Vagina (tissue), 2 donors: ENCODE results near the gene ARHGAP24. TPM values are rescaled to one million over a fixed set of nuclear protein-coding genes. Genes with fewer than 3 reads are reported as not detected.

Experiments used
- DNase-seq, 2 donors: peaks; one replicate each; pipeline ENCODE4 v3.0.0-alpha.2; 2017; ENCODE audit errors: extremely low spot score in 2 of 2
- H3K27ac ChIP-seq: fragments of 200-600 bp; sonication (generic); one replicate; pipeline ENCODE4 v1.5.1; 2019
- H3K27me3 ChIP-seq: fragments of 200-600 bp; sonication (generic); one replicate; pipeline ENCODE4 v1.5.1; 2019
- H3K36me3 ChIP-seq, 2 donors: fragments of 200-600 bp; sonication (generic); one replicate each; pipeline ENCODE4 v1.5.1; 2017 to 2019
- H3K4me1 ChIP-seq: fragments of 200-600 bp; sonication (generic); one replicate; pipeline ENCODE4 v1.5.1; 2019
- H3K4me3 ChIP-seq, 2 donors: fragments of 200-600 bp; sonication (generic); 1 replicate in 1 of 2; 2 replicates in 1 of 2; pipeline ENCODE4 v1.5.1; 2016 to 2019
- H3K9me3 ChIP-seq: fragments of 200-600 bp; sonication (generic); one replicate; pipeline ENCODE4 v1.5.1; 2019
- CTCF ChIP-seq, 3 experiments: fragments of 450-650 bp in 2 of 3; fragments of 200-600 bp in 1 of 3; sonication (generic) in 1 of 3; IDR thresholded peaks; one replicate each; pipeline ENCODE4 v1.5.1; 2017 to 2019; ENCODE audit warnings: antibody characterized with exemption in 3 of 3, mild to moderate bottlenecking in 2 of 3, moderate library complexity in 2 of 3
- POLR2A ChIP-seq, 2 donors: fragments of 450-650 bp; IDR thresholded peaks; one replicate each; pipeline ENCODE4 v1.6.1; 2017; ENCODE audit warnings: antibody characterized with exemption in 2 of 2, mild to moderate bottlenecking in 2 of 2, moderate library complexity in 2 of 2
- POLR2AphosphoS5 ChIP-seq, 2 donors: sonication (generic); formaldehyde crosslinking; IDR thresholded peaks; one replicate each; pipeline ENCODE4 v1.9.0; 2017; ENCODE audit warnings: antibody characterized with exemption in 2 of 2, mild to moderate bottlenecking in 2 of 2, low read depth in 1 of 2; ENCODE audit not compliant: insufficient read depth in 1 of 2
- intact Hi-C: fragments of 100-400 bp; cut with DNase I; formaldehyde crosslinking; loops from one replicate; pipeline ENCODE4 v1.15.1; 2023
- total RNA-seq: library from RNA; depleted of rRNA; stranded (reverse); fragments of >200 nt; gene quantifications from one replicate; pipeline ENCODE4 v1.2.3, GENCODE V29; 2016

ARHGAP24 gene
- total RNA-seq, 1 donor from 2014 or later = 40.0 TPM

- Histone ChIP-seq H3K9me3 (no peaks in the 10 kb centered on the region), H3K27ac (no peak overlapping the region), H3K36me3 (no peaks in the 10 kb centered on the region), H3K27me3 (no peaks in the 10 kb centered on the region), H3K4me3 (no peak overlapping the region), H3K4me1 (peaks cover 7% of the 10 kb centered on the region)
- intact Hi-C loops = no loop called here
- TF ChIP-seq POLR2AphosphoS5 (IDR thresholded peaks at IDR 0.05; ENCODE audit: insufficient read depth in 1 of 2, low read depth in 1 of 2) = no peak
- TF ChIP-seq CTCF (IDR thresholded peaks at IDR 0.05) = no peak
- DNase-seq = no peak
Measured at GRCh38 chr4:85682391-85682790, 207.4 kb downstream of the ARHGAP24 start.

GRCh38 chr4:85684676-85685075 is 209.7 kb downstream of the ARHGAP24 start:
- H3K27ac ChIP-seq = no peak overlapping the region
- H3K9me3 ChIP-seq = no peaks in the 10 kb centered on the region
- TF ChIP-seq POLR2AphosphoS5 (IDR thresholded peaks at IDR 0.05; ENCODE audit: insufficient read depth in 1 of 2, low read depth in 1 of 2) (no peak), CTCF (IDR thresholded peaks at IDR 0.05) (no peak), POLR2A (IDR thresholded peaks at IDR 0.05) (no peak)
- intact Hi-C loops = no loop called here
- no peaks in the 10 kb centered on the region for H3K36me3 ChIP-seq
- H3K4me3 ChIP-seq = no peak overlapping the region
- H3K4me1 ChIP-seq = peaks cover 7% of the 10 kb centered on the region
- no peaks in the 10 kb centered on the region for H3K27me3 ChIP-seq
- DNase-seq = no peak

GRCh38 chr4:85686398-85686797 is 211.4 kb downstream of the ARHGAP24 start:
- no peak for DNase-seq
- Histone ChIP-seq H3K27ac (no peak overlapping the region), H3K36me3 (no peaks in the 10 kb centered on the region), H3K4me1 (peaks cover 5% of the 10 kb centered on the region), H3K4me3 (no peak overlapping the region), H3K27me3 (no peaks in the 10 kb centered on the region), H3K9me3 (no peaks in the 10 kb centered on the region)
- intact Hi-C loops = no loop called here
- TF ChIP-seq POLR2AphosphoS5 (IDR thresholded peaks at IDR 0.05; ENCODE audit: insufficient read depth in 1 of 2, low read depth in 1 of 2) (no peak), POLR2A (IDR thresholded peaks at IDR 0.05) (no peak), CTCF (IDR thresholded peaks at IDR 0.05) (no peak)

DNA sequence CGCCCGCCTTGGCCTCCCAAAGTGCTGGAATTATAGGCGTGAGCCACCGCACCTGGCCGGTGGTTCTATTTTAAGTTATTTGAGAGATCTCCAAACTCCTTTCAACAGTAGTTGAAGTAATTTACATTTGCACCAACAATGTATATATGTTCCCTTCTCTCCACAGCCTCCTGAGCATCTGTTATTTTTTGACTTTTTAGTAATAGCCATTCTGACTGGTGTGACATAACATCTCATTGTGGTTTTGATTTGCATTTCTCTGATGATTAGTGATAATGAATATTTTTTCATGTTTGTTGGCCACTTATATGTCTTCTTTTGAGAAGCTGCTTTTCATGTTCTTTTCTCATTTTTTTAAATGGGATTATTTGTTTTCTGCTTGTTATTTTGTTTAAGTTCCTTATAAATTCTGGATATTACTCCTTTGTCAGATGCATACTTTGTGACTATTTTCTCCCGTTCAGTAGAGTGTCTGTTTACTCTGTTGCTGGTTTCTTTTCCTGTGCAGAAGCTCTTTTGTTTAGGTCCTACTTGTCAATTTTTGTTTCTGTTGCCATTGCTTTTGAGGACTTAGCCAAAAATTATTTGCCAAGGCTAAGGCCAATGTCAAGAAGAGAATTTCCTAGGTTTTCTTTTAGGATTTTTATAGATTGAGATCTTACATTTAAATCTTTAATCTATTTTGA is 213.2 kb downstream of the ARHGAP24 start:
- H3K27me3 ChIP-seq = no peaks in the 10 kb centered on the region
- intact Hi-C loops = no loop called here
- no peaks in the 10 kb centered on the region for H3K4me1 ChIP-seq
- no peaks in the 10 kb centered on the region for H3K36me3 ChIP-seq
- H3K27ac ChIP-seq = no peak overlapping the region
- TF ChIP-seq CTCF (IDR thresholded peaks at IDR 0.05) (no peak), POLR2A (IDR thresholded peaks at IDR 0.05) (no peak), POLR2AphosphoS5 (IDR thresholded peaks at IDR 0.05; ENCODE audit: insufficient read depth in 1 of 2, low read depth in 1 of 2) (no peak)
- no peaks in the 10 kb centered on the region for H3K9me3 ChIP-seq
- no peak for DNase-seq
- H3K4me3 ChIP-seq = no peak overlapping the region

GRCh38 chr4:85696661-85697060 is 221.7 kb downstream of the ARHGAP24 start:
- Histone ChIP-seq H3K4me3 (no peak overlapping the region), H3K9me3 (no peaks in the 10 kb centered on the region), H3K27ac (no peak overlapping the region), H3K36me3 (no peaks in the 10 kb centered on the region), H3K27me3 (no peaks in the 10 kb centered on the region), H3K4me1 (no peaks in the 10 kb centered on the region)
- DNase-seq = no peak
- intact Hi-C loops = no loop called here
- TF ChIP-seq POLR2A (IDR thresholded peaks at IDR 0.05) (no peak), POLR2AphosphoS5 (IDR thresholded peaks at IDR 0.05; ENCODE audit: insufficient read depth in 1 of 2, low read depth in 1 of 2) (no peak), CTCF (IDR thresholded peaks at IDR 0.05) (no peak)
